ENCODE results near the gene MRTFA. TPM values are rescaled to one million over a fixed set of nuclear protein-coding genes. Genes with fewer than 3 reads are reported as not detected.

Gene MRTFA
- total RNA-seq, 1 donor from 2014 or later, result 52.8 TPM

DNA sequence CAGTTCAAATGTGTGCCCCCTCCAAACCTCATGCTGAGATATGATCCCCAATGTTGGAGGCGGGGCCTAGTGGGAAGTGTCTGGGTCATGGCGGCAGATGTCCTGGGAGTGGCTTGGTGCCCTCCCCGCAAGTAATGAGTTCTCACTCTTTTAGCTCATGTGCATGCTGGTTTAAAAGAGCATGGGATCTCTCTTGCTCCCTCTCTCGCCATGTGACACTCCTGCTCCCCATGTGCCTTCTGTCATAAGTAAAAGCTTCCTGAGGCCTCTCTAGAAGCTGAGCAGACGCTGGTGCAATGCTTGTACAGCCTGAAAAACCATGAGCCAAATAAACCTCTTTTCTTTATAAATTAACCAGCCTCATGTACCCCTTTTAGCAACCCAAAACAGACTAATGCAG, 167.3 kb downstream of the MRTFA start:
- H3K9me3 Mint-ChIP-seq, result no peaks in the 10 kb centered on the region
- no peak overlapping the region for H3K27ac Mint-ChIP-seq (ENCODE audit: unreplicated experiment)
- DNase-seq (ENCODE audit: low read depth, low spot score), result no peak
- no peak for TF ChIP-seq CTCF (conservative IDR thresholded peaks at IDR 0.05)
- no peaks in the 10 kb centered on the region for H3K27me3 Mint-ChIP-seq (ENCODE audit: low read depth)
- H3K4me3 Mint-ChIP-seq, result no peak overlapping the region
- peaks cover 4% of the 10 kb centered on the region for H3K4me1 Mint-ChIP-seq
- H3K36me3 Mint-ChIP-seq (ENCODE audit: low read depth), result peaks cover 3% of the 10 kb centered on the region

DNA sequence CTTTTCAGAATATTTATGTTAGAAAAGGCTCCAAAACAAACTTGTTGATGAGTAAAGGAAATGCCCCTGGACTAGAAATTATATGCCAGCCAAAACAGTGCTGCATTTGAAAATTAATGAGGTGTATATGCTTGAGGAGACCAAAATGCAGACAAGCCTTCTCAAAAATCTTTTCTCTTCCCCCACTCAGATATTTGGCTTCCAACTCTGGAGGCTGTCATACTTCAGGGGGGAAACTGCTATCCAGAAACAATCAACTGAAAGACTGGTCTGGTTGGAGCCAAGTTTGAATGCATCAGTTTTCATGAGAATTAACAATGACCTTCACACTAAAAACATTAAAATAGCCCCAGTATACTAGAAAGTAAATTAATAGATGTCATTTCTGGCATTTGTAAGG, 167.9 kb downstream of the MRTFA start:
- Mint-ChIP-seq H3K36me3 (ENCODE audit: low read depth) (peaks cover 3% of the 10 kb centered on the region), H3K27me3 (ENCODE audit: low read depth) (no peaks in the 10 kb centered on the region), H3K4me1 (peaks cover 4% of the 10 kb centered on the region), H3K9me3 (no peaks in the 10 kb centered on the region), H3K27ac (ENCODE audit: unreplicated experiment) (no peak overlapping the region), H3K4me3 (no peak overlapping the region)
- TF ChIP-seq CTCF (conservative IDR thresholded peaks at IDR 0.05), result no peak
- no peak for DNase-seq (ENCODE audit: low read depth, low spot score)

GRCh38 chr22:40466976-40467375, 169.5 kb downstream of the MRTFA start:
- Mint-ChIP-seq H3K4me1 (peaks cover 4% of the 10 kb centered on the region), H3K4me3 (no peak overlapping the region), H3K36me3 (ENCODE audit: low read depth) (peaks cover 6% of the 10 kb centered on the region), H3K27ac (ENCODE audit: unreplicated experiment) (no peak overlapping the region), H3K9me3 (no peaks in the 10 kb centered on the region), H3K27me3 (ENCODE audit: low read depth) (no peaks in the 10 kb centered on the region)
- TF ChIP-seq CTCF (conservative IDR thresholded peaks at IDR 0.05), result no peak
- no peak for DNase-seq (ENCODE audit: low read depth, low spot score)

DNA sequence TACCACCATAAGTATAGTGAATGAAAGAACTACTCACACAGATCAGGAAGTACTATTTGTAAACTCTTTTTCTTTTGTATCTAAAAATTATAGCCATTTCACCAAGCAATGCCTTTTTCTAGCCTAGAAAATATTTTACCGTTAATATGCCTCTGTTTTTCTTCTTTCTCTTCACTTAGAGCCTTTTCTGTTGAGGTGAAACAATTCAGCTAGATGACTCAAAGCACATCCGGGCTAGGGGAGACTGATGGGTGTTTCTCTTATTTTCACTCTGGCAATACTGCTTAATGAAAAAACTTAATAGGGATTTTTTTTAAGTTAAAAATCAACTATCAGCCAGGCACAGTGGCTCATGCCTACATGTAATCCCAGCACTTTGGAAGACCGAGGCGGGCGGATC, 172.8 kb downstream of the MRTFA start:
- no peak for DNase-seq (ENCODE audit: low read depth, low spot score)
- no peak overlapping the region for H3K4me3 Mint-ChIP-seq
- TF ChIP-seq CTCF (conservative IDR thresholded peaks at IDR 0.05), result no peak
- H3K4me1 Mint-ChIP-seq, result peaks cover 4% of the 10 kb centered on the region
- H3K9me3 Mint-ChIP-seq, result no peaks in the 10 kb centered on the region
- H3K36me3 Mint-ChIP-seq (ENCODE audit: low read depth), result peaks cover 9% of the 10 kb centered on the region
- no peaks in the 10 kb centered on the region for H3K27me3 Mint-ChIP-seq (ENCODE audit: low read depth)
- H3K27ac Mint-ChIP-seq (ENCODE audit: unreplicated experiment), result no peak overlapping the region

DNA sequence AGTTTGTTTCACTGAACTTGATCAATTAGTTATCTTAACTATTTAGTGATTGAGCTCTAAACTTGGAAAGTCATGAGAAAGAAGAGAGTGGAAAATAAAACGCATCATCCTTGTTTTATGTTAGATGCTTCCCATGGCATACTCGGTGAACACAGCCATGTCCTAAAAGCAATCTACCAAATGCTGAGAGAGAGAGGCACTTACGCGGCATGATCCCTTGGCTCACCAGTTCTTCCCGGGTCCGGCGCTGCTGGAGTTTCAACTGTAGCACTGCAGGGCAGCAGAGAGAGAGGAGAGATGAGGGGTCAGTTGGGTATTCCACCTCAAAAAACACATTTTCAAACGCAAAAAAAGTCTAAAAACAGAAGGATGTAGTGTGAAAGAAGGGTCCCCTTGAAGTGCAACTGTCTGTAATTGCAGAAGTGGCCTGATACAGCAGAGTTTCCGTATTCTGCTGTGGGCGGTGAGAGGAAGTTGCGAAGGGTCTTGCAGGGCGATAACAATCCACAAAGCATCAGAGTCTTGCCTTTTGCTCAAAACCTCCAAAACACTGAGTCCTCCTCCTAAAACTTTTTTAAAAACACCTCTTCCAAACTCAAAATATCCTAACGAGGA, 173.4 kb downstream of the MRTFA start:
- Mint-ChIP-seq H3K27ac (ENCODE audit: unreplicated experiment) (peak overlapping the region; percentile 8), H3K9me3 (no peaks in the 10 kb centered on the region), H3K27me3 (ENCODE audit: low read depth) (no peaks in the 10 kb centered on the region), H3K4me3 (no peak overlapping the region), H3K36me3 (ENCODE audit: low read depth) (peaks cover 11% of the 10 kb centered on the region), H3K4me1 (peaks cover 8% of the 10 kb centered on the region)
- DNase-seq (ENCODE audit: low read depth, low spot score), result no peak
- no peak for TF ChIP-seq CTCF (conservative IDR thresholded peaks at IDR 0.05)

All from neural crest cell (in vitro differentiated cells).